IMR-90 (cell line): ENCODE measurements around the gene AKNA. TPM values are rescaled to one million over a fixed set of nuclear protein-coding genes. Genes with fewer than 3 reads are reported as not detected.

Experiments
- polyA plus RNA-seq, 3 experiments: library from polyadenylated mRNA; depleted of rRNA; stranded (reverse); fragments of >200 nt; gene quantifications; 2 replicates each; pipeline ENCODE4 v1.2.3, GENCODE V29; 2012; ENCODE audit warnings: low replicate concordance in 1 of 3
- total RNA-seq: library from RNA; depleted of rRNA; stranded (reverse); fragments of >200 nt; gene quantifications from 2 replicates; pipeline ENCODE4 v1.2.3, GENCODE V29; 2012
- TF ChIP-seq, protein P1 (sequence below): conservative IDR thresholded peaks from 2 replicates; pipeline ENCODE4 v1.5.1; 2012; ENCODE audit warnings: mild to moderate bottlenecking, low read depth, low read length, improper control_type of control experiment

The AKNA gene
- total and polyA plus RNA-seq, 2 of the 4 experiments (the other 2 are of a cell fraction): 2.7 to 7.3 TPM

DNA sequence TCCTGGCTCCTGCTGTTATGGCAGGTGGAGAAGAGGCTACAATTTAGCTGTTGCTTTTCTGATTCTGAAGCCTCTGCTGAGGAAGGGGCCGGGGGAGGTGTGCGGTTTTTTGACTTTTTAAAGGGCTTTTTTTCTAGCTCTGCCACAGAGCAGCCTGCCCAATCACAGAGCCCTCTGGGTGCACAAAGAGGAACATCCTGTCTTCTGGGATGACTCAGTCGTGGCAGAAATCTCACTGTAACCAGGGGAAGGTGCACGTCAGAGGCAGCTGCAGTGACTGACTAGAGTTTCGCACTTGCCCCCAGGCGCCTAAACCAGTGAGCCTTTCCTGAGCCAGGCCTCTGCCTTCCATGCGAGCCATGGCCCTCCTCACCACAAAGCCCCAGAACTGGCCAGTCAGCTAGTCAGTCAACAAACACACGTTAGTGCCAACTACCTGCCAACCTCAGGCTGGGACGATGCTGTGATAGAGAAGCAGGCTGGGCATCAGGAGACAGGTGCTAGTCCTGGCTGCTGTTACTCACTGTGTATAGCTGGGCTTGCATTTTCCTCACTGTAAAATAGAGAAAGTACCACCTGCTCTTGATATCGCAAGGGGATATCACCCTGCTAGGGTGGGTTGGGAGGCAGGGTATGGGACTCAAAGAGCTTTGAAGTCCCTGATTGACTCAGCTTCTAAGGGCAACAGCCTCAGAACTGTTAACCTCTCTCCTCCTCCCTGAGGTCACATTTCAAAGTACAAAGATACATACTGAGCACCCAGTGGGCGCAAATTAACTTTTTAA is 2.2 kb downstream of the AKNA start (continued):
- TF ChIP-seq, protein P1, sequence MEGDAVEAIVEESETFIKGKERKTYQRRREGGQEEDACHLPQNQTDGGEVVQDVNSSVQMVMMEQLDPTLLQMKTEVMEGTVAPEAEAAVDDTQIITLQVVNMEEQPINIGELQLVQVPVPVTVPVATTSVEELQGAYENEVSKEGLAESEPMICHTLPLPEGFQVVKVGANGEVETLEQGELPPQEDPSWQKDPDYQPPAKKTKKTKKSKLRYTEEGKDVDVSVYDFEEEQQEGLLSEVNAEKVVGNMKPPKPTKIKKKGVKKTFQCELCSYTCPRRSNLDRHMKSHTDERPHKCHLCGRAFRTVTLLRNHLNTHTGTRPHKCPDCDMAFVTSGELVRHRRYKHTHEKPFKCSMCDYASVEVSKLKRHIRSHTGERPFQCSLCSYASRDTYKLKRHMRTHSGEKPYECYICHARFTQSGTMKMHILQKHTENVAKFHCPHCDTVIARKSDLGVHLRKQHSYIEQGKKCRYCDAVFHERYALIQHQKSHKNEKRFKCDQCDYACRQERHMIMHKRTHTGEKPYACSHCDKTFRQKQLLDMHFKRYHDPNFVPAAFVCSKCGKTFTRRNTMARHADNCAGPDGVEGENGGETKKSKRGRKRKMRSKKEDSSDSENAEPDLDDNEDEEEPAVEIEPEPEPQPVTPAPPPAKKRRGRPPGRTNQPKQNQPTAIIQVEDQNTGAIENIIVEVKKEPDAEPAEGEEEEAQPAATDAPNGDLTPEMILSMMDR: no peak
